GM18951 (cell line): ENCODE data around the gene TMEM150A.

Source experiments
- POLR2A ChIP-seq: IDR thresholded peaks from 4 replicates; pipeline ENCODE4 v1.6.1; 2011; ENCODE audit warnings: mild to moderate bottlenecking; ENCODE audit not compliant: insufficient read length, insufficient read depth; ENCODE audit errors: extremely low read depth
- in situ Hi-C: fragments of 300-500 bp; cut with MboI; formaldehyde crosslinking; loops from one replicate; pipeline ENCODE4 v1.12.0; 2022; ENCODE audit warnings: low sequenced_read_pairs, mixed read lengths, inconsistent platforms; ENCODE audit not compliant: unreplicated experiment

TMEM150A gene

DNA sequence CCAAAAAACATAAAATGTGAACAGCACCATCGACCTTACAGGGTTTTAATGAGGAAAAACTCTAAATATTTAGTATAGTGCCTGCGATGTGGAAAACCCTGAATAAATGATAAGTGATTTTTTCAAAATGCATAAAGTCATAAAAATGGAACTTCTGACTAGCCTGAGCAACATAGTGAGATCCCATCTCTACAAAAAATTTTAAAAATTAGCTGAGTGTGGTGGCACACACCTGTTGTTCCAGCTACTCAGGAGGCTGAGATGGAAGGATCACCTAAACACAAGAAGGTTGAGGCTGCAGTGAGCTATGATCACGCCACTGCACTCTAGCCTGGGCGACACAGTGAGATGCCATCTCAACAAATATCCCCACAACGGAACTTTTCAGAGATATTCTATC, 45.4 kb downstream of the TMEM150A start:
- TF ChIP-seq POLR2A = no peak
- in situ Hi-C loops = no loop called here

DNA sequence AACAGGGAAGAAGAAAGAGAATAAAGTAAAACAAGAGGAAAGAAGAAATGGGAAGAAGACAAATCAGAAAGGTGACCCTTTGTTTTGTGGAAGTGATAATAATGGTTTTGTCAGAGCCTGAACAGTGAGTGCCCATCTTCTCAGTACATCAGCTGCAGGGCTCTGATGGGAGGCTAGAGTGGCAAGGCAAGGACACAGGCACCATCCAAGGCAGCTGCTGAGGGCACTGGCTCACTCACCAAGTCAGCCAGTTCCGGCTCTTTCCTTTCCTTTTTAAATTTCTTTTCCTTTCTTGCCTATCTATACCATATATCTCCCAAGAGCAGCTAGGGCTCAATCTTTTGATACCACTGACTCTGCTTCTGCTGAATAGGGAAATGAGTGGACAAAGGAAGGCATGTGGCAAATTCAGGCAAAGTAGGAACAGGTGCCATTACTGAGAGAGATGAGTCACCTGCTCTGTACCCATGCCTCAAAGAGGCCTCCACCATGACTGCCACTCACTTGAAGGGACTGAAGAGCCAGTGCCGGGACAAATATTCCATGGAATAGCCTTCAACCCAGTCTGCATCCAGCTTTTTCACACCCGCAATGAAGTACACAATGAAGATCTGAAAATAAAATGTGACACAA, 47.4 kb downstream of the TMEM150A start:
- in situ Hi-C loops = loop anchor here (5.0 kb wide), 1 partner anchor 133 kb away; no protein-coding TSS in a partner anchor
- TF ChIP-seq POLR2A = no peak

DNA sequence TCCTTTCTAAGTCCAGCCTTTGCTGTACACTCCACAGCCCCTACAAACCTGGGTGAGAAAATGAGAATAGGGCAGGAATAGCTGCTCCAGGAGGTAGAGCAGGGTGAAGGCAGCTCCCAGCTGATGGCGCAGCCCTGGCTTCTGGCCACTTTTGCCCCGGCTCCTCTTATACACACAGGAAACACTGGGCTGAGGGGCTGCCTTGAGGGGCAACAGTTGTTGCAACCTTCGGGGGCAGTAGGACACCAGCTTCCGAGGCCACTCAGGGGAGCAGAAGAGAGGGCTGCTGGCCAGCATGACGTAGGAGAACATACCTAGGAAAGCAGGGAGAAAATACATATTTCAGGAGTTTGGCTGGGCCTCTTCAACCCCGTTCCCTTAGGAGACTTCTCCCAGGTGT, 49.3 kb downstream of the TMEM150A start:
- TF ChIP-seq POLR2A = no peak
- in situ Hi-C loops = loop anchor here (5.0 kb wide), 1 partner anchor 131 kb away; no protein-coding TSS in a partner anchor

DNA sequence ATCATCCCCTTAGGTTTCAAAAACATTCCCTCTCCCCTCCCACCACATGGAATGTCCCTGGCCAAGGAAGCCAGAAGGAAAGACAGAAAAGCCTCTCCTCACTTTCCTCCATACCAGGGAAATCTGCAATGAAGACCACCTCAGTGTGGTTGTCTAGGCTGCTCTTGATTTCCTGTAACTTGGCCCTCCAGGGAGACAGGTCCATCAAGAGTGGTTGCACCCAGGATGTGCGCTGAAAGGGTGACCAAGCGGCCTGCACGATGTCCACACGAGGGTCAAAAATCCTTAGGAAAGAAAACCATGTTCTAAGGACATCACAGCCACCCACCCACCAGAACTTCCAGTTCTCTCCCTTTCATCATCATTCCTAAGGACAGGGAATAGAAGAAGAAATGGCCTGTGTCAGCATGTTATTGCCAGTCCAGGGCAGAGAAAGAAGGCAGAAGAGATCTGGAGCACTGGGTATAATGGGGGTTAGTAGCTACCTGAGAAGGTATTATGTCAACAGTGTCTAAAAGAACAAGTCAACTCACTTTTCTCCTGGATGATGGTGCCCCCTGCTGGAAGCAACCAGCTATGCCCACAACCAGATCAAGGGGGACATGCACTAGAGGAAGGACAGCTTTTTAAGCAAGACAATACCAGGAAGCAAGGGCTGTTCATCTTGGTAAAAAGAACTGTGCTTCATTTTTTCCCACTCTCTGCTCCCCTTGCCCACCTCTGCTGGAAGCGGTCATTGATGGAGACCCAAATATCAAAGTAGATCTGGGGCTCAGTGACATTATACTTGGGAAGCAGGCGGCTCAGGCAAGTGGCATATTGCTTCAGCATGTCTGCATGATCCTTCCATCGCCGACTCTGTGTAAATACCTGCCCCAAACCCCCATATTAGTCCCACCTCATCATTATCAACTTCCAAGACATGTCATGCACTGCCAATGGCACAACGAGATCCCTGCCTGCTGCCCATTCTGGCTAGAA, 50.5 kb downstream of the TMEM150A start:
- in situ Hi-C loops = loop anchor here (5.0 kb wide), 1 partner anchor 130 kb away; no protein-coding TSS in a partner anchor
- TF ChIP-seq POLR2A = no peak

DNA sequence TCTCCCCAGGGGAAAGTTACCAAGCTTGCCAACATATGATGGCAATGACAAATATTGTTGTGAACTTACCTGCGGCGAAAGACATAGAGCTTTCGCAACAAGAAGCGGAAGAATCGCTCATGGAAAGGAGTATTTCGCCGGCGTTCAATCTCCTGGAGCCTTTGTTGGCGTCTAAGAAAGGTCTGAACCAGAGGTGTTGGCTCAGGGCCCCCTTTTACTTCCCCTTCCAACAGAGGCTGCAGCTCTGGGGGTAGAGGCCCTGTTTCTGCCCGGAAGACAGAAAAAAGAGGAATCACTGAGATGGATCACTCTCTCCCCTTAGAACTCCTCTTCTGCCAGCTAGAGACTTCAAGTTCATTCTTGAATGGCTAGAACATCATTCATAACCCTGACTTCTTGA, 52.0 kb downstream of the TMEM150A start:
- no peak for TF ChIP-seq POLR2A
- in situ Hi-C loops = loop anchor here (5.0 kb wide), 1 partner anchor 128 kb away; no protein-coding TSS in a partner anchor

DNA sequence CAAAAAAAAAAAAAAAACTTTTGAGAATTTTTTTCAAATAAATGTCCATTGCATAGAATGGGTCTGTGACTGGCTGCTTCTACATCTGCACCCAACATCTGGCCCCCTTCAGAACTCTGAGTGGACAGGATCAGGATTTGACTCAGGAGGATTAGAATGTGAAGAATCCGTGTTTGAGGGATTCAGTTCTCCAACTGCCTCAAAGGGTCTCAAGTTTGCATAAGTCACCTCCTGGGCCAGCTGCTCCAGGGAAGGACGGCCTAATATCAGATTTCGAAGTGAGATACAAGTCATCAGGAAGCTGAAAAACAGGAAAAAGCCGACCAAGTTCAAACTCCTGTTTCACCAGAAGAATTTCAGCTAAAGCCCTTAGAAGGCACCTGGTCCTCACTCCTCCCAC, 52.7 kb downstream of the TMEM150A start:
- in situ Hi-C loops = loop anchor here (5.0 kb wide), 1 partner anchor 128 kb away; no protein-coding TSS in a partner anchor
- no peak for TF ChIP-seq POLR2A

DNA sequence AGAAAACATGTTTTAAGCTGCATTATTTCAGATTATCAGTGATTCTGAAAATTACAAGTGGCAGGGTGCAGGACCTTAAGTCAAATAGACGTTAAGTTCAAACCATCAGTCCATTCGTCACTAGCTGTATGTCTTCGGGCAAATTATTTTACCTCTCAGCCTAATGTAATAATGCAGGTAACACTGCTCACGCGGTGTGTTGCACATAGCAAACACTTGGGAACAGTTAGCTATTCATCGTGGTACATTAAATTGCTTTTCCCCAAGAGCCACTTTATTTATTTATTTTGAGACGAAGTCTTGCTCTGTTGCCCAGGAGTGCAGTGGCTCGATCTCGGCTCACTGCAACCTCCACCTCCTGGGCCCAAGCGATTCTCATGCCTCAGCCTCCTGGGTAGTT, 53.4 kb downstream of the TMEM150A start:
- TF ChIP-seq POLR2A = no peak
- in situ Hi-C loops = no loop called here

DNA sequence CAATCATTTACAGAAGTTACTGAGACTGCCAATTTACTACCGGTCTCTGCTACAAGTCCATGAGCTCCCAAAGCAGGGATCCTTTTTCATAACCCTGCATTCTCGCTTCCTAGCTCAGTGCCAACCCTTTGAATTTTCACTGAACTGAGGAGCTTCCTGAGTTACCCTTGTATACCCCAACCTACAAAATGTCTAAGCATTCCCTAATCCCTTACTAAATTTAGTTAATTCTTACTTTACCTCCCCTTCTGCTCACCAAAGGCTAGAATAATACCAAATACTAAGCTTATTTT, 53.9 kb downstream of the TMEM150A start:
- in situ Hi-C loops = no loop called here
- TF ChIP-seq POLR2A = no peak
